HG03342 (cell line): Measurements from ENCODE around the gene GGACT.
A peak's percentile ranks its signal among the peaks of the same experiment; 100 is the strongest.
"Not testable (repeated sequence)": the region's sequence is repeated elsewhere in the genome, so short reads cannot be mapped to it uniquely, and the experiment has no call there.

Source experiments
- ATAC-seq: cut with Tn5 transposase; IDR thresholded peaks from one replicate; pipeline ENCODE4 v1.9.1; 2021; ENCODE audit warnings: mild to moderate bottlenecking, moderate library complexity; ENCODE audit not compliant: unreplicated experiment

GGACT gene

GRCh38 chr13:100601716-100602115, 13.1 kb upstream of the GGACT start:
- ATAC-seq = no peak

GRCh38 chr13:100600915-100601314, 12.3 kb upstream of the GGACT start:
- no peak for ATAC-seq

DNA sequence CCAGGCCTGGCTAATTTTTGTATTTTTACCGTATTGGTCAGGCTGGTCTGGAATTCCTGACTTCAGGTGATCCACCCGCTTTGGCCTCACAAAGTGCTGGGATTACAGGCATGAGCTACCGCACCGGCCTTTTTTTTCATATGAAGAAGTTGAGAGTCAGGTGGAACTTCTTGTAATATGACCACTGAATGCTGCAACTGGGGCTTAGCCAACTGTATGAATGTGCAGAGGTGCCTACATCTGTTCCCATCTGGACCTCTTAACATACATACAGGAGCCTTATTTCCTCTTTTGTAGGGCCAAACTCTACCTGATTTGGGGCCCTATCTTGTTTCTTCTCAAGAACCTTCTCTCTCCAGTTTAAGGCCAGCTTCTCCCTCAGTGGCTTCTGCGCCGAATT, 11.9 kb upstream of the GGACT start:
- no peak for ATAC-seq

DNA sequence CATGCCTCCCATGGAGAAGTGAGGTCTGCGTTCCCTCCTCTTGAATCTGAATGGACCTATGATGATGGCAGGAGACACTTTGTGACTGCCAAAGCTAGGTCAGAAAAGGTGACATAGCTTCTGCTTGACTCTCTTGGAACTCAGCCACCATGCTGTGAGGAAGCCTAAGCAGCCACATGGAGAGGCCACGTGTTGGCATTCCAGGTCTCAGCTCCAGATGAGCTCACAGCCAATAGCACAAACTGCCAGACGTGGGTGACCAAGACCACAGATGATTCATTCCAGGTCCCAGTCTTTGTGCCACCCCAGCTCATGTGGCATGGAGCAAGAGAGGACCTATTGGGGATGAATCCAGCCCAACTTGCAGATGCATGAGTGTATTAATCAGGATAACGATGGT, 8.7 kb upstream of the GGACT start:
- no peak for ATAC-seq

DNA sequence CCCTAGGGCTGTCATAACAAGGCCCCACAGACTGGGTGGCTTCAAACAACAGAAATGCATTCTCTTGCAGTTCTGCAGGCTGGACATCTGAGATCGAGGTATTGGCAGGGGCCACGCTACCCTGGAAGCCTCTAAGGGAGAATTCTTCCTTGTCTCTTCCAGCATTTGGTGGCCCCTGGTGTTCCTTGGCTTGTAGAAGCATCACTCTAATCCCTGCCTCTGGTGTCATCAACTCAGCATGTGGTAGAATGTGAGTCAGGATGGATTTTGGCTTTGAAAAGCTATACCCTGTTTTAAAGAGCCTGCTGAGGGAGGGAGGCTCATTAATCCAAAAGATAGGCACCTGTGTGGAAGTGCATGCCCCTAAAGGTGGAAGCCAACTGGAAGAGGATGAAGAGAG, 7.9 kb upstream of the GGACT start:
- ATAC-seq = no peak

DNA sequence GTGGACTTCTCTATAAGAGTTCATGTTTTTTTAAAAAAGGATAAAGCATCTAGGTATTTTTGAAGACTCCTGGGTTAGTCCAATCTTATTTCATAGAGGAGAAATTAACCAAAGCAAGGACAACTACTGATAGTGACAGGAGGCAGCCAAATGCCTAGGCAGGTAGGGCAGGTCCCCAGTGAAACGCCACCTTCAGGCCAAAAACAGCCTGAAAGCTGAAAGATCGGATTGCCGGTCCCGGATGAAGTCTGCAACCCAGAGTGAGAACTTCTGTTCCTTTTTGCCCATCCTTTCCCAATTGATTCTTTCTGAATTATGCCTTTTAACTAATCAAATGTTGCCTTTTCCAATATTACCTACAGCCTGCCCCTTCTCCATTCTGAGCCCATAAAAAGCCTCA, 6.1 kb upstream of the GGACT start:
- ATAC-seq = no peak

- ATAC-seq = no peak
Observed at GRCh38 chr13:100594255-100594654, 5.7 kb upstream of the GGACT start.

GRCh38 chr13:100589178-100589725, 663 bp upstream of the GGACT start:
- ATAC-seq = no peak

- ATAC-seq = no peak
Observed at GRCh38 chr13:100584896-100585295, 3.7 kb downstream of the GGACT start.

DNA sequence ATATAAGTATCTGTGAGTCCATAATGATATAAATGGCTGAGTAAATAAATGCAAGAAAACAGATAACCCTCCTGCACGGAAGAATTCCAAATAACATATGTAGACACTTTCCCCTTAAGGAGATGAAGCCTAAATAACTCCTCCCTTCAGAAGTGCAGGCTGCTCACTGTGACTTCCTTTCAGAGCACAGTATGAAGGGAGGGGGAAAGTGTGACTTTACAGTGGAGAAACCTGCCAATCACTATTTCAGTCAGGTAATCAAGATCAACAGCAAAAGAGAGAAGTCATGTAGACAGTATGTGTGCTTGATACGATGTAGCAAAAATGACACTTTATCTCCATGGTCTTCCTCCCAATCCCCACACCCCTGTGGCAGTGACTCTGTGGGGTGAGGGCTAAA, 7.1 kb downstream of the GGACT start:
- ATAC-seq = no peak

- no peak for ATAC-seq
Observed at GRCh38 chr13:100581030-100581429, 7.6 kb downstream of the GGACT start.

DNA sequence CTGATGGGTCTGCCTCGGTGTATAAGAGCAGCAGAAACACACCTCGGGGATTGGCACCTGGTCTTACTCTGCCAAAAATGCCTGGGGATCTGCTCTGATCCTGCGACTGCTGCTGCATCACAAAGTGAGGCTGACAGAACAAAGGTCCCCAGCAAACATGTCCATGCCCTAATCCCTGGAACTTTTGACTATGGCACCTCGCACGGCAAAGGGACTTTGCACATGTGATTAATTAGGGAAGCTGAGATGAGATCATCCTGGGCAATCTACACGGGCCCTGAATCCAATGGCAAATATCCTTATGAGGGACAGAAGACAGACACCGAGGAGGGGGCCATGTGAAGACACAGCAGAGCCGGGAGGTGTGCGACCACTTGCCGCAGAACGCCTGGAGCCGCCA, 8.5 kb downstream of the GGACT start:
- ATAC-seq = no peak

GRCh38 chr13:100577239-100577638, 11.3 kb downstream of the GGACT start:
- not testable (repeated sequence) for ATAC-seq

- peak; percentile 94 for ATAC-seq
Observed at GRCh38 chr13:100573121-100573520, 15.5 kb downstream of the GGACT start.

DNA sequence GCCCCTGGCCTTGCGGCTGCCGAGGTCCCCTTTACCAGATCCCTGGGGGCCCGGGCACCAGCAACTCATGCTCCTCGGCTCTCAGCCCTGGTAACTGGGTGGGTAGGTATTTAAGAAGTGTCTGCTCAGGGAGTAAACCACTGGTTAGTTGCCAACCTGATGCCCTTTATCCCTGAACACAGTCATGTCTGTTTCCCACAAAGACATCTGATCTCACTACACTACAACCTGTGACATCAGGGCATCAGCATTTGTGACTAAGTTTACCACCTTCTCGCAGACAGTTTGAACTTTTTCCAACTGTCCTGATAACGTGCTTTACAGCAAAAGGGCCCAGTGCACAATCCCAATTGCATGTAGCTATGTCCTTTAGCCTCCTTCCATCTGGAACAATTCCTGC, 22.0 kb downstream of the GGACT start:
- no peak for ATAC-seq

GRCh38 chr13:100565286-100565685, 23.3 kb downstream of the GGACT start:
- no peak for ATAC-seq

DNA sequence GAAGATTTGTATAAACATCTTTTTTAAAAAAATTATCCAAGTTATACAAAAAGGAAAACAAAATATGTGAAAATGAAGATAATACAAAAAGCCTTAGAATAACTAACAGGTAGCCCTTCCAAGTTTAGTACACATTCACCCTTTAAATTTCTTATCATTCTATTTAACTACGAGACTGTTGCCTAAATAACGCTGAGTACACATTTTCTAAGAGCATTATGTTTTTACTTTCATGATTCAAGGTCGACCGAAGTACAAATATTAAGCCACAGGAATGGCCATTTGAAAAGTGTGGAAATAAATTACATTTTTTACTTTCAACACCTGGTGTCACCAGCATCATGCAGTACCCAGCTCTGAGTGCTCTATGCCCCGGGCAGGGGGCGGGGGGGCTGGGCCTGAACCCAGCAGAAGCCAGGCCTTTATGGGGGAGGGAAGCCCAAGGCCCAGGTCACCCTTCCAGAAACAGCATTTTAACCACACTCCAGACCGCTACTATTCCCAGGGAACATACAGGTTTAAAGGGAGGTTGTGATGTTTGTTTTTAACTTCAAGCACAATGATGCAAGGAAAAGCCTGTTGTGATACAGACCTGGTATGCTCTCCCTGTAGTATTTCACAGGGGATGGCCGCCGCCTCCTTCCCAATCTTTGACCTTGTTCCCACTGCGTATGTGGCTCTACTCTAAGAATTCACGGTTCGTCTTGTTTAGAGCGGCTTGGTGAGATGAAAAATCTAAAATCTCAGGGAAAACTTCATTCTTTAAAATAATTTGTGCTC, 24.0 kb downstream of the GGACT start:
- ATAC-seq = no peak

DNA sequence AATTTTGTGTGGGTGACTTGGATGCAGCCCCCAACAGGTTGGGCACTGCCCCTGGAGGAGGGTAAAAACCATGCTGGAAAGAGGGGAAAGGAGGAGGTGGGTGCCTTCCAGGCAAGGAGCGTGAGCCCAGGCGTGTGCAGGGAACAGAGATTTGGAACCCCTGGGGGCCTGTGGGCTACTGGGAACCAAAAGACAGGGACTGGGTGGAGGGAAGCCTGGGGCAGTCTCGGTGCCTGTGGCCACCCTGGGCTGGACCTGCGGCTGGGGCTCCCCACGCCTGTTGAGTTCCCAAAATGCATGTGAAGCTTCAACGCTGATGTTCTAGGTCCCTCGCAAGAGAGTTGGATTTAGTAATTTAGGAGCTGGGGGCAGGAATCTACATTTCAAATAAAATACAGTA, 24.8 kb downstream of the GGACT start:
- ATAC-seq = no peak

- ATAC-seq = no peak
Observed at GRCh38 chr13:100561599-100562204, 26.9 kb downstream of the GGACT start.

- no peak for ATAC-seq
Observed at GRCh38 chr13:100561158-100561499, 27.5 kb downstream of the GGACT start.

DNA sequence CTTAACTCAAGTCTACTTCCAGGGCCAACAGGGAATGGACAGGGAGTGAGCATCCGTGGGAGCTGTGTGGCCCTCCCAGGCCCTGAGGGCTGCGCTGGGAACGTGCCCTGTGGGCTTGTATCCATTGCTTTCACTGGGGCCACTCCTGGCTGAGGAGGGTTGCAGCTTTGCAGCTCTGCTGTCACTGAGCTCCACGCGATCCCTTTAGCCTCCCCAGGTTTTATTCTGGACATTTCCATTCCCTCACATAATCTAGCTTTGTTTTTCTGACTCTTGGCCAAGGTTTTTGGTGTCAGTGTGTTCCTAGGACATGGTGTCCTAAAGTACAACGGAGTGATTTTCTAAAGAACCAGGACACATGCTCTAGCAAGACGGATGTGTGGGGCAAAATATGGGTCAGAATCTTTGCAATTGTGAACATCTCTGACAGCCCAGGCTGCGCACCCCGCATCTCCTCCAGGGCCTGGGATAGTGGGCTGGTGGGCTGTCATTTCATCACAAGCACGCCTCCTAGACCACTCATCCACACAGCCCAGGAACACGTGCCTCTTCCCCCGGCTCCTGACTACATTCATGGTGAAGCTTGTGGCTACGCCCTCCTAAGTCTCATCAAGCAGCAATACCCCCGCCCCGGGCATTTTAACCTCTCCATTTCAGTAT, 28.0 kb downstream of the GGACT start:
- no peak for ATAC-seq

- no peak for ATAC-seq
Observed at GRCh38 chr13:100559886-100560285, 28.7 kb downstream of the GGACT start.
